Hematopoietic multipotent progenitor cell treated with erythropoietin and hydrocortisone succinate and interleukin-3 and kit ligand, for 17 days (in vitro differentiated cells): ENCODE measurements around the gene A2ML1.
"Not testable (repeated sequence)": the region's sequence is repeated elsewhere in the genome, so short reads cannot be mapped to it uniquely, and the experiment has no call there.

ENCODE experiments used
- DNase-seq: peaks from one replicate; pipeline ENCODE4 v3.0.0-alpha.2; 2015; ENCODE audit warnings: low spot score

Gene A2ML1

GRCh38 chr12:8817856-8818255 lies 4.6 kb upstream of the A2ML1 start:
- DNase-seq = peak; percentile 49

- no peak for DNase-seq
These were observed 3.9 kb upstream of the A2ML1 start for GRCh38 chr12:8818526-8818925.

GRCh38 chr12:8819666-8819980 lies 2.8 kb upstream of the A2ML1 start:
- DNase-seq = no peak

DNA sequence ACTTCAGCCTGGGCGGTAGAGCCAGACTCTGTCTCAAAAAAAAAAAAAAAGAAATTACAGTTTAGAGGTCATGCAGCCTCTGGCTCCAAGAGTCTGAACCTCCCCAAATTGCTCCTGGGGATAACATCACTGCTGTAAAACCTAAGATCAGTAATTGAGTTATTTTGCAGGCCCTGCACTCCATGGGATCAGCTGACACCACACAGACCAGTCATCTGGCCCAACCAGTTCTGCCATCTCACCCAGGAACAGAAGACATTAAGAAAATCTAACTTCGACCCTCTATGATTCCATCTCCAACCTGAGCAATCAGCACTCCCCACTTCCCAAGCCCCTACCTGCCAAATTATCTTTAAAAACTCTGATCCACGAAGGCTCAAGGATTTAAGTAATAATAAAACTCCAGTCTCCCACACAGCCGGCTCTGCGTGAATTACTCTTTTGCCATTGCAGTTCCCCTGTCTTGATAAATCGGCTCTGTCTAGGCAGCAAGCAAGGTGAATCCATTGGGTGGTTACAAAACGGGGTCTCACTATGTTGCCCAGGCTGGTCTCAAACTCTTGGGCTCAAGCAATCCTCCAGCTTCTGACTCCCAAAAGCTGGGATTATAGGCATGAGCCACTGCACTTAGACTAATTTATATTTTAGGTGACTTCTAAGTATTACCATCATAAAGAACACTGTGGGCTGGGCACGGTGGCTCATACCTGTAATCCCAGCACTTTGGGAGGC lies 1.6 kb upstream of the A2ML1 start:
- DNase-seq = not testable (repeated sequence)

- no peak for DNase-seq
These were observed 830 bp upstream of the A2ML1 start for GRCh38 chr12:8821591-8821990.

GRCh38 chr12:8823565-8824300 lies 1.3 kb downstream of the A2ML1 start:
- peak; percentile 68 for DNase-seq

DNA sequence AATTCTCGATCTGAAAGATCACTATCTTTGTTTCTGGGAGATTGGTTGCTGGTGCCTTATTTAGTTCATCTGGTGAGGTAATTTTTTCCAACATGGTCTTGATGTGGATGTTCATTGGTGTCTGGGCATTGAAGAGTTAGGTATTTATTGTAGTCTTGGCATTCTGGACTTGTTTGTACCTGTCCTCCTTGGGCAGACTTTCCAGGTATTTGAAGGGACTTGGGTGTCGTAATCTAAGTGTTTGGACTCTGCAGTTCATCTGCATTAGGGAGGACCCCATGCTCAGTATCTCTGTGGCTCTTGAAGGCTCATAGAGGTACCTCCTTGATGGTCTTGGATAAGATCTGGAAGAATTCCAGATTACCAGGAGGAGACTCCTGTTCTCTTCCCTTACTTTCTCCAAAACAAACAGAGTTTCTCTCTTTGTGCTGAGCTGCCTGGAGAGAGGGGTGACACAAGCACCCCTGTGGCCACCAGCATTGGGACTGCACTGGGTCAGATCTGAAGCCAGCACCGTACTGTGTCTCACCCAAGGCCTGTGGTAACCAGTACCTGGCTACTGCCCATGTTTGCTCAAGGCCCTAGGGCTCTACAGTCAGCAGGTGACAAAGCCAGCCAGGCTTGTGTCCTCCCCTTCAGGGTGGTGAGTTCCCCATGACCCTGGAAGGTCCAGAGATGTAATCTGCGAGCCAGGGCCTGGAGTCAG lies 5.3 kb downstream of the A2ML1 start:
- peak; percentile 21 for DNase-seq

DNA sequence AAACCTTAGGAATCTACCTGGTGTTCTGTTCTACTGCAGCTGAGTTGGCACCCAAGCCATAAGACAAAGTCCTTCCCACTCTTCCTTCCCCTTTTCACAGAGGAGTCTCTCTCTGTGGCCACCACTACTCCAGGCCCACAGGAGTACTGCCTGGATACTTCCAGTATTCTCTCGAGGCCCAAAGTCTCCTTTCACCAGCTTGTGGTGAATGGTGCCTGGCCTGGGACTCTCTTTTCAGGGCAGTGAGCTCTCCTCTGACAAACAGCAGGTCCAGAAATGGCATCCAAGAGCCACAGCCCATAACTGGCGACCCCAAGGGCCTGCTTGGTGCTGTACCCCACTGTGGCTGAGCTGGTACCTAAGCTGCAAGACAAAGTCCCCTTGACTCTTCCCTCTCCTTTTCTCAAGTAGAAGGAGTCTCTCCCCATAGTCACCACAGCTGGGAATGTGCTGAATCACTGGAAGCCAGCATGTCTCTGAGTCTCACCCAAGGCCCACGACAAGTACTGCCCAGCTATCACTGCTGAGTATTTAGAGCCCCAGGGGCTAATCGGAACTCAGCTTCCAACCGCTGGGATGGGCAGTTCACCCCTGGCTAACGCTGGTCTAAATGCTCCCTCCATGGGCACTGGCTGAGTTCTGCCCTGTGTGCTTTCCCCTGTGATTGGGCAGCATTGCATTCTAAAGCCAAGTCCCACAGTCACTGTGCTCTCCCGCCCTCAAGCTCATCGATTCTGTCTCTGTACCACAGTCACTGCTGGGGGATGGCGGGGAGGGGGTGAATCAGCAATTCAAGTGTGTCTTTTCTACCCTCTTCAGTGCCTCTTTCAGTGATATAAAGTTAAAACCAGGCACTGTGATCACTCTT lies 6.1 kb downstream of the A2ML1 start:
- DNase-seq = peak; percentile 71

- no peak for DNase-seq
These were observed 6.7 kb downstream of the A2ML1 start for GRCh38 chr12:8829125-8829518.

- peak; percentile 42 for DNase-seq
These were observed 7.2 kb downstream of the A2ML1 start for GRCh38 chr12:8829621-8830020.

- no peak for DNase-seq
These were observed 8.7 kb downstream of the A2ML1 start for GRCh38 chr12:8831116-8831515.

- no peak for DNase-seq
These were observed 10.1 kb downstream of the A2ML1 start for GRCh38 chr12:8832500-8832899.

- no peak for DNase-seq
These were observed 11.8 kb downstream of the A2ML1 start for GRCh38 chr12:8834230-8834629.

DNA sequence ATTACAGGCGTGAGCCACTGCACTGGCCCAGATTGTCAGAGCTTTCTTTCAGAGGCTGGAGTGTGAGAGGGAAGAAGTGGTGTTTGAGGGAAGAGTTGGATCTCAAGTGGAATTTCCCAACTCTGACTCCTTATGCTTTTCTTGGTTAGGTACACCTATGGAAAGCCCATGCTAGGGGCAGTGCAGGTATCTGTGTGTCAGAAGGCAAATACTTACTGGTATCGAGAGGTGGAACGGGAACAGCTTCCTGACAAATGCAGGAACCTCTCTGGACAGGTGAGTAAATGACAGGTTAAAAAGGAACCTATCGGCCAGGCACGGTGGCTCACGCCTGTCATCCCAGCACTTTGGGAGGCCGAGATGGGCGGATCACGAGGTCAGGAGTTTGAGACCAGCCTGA lies 14.9 kb downstream of the A2ML1 start:
- DNase-seq = no peak

DNA sequence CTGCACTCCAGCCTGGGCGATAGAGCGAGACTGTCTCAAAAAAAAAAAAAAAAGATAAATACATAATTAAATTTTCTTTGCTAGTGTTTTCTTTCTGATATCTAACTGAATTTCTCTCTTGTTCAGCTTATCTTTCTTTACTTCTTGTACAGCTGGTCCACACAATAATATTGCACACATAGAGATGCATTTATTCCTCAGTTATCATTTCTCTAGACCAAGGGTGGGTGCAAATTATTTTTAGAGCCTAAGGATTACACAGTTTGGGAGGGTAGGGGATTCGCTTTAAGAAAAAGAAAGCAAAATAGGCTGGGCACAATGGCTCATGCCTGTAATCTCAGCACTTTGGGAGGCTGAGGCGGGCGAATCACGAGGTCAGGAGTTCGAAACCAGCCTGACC lies 17.9 kb downstream of the A2ML1 start:
- no peak for DNase-seq

GRCh38 chr12:8840938-8841633 lies 18.7 kb downstream of the A2ML1 start:
- no peak for DNase-seq

GRCh38 chr12:8841778-8842177 lies 19.4 kb downstream of the A2ML1 start:
- no peak for DNase-seq

- DNase-seq = no peak
These were observed 22.2 kb downstream of the A2ML1 start for GRCh38 chr12:8844665-8845064.

DNA sequence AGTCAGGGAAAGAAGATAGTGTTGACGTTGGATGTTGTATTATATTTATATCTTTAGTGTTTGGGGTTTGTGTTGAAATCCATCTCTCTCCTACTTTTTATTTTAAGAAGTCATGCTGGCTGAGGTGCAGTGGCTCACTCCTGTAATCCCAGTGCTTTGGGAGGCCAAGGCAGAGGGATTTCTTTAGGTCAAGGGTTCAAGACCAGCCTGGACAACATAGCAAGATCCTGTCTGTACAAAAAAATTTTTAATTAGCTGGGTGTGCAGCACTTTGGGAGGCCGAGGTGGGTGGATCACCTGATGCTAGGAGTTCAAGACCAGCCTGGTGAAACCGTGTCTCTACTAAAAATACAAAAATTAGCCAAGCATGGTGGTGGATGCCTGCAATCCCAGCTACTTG lies 23.9 kb downstream of the A2ML1 start:
- DNase-seq = no peak

DNA sequence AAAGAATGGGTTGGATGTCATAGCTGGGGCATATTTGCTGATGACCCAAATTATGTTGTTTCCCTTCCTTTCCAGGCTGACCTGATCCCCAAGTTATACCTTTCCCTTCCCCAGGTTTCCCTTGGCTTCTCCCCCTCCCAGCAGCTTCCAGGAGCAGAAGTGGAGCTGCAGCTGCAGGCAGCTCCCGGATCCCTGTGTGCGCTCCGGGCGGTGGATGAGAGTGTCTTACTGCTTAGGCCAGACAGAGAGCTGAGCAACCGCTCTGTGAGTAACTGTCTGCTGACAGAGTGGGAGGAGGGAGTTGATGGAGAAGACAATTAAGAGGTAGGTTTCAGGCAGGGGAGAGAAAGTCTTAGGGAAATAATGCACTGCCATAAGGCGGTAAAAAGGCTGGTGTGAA lies 25.0 kb downstream of the A2ML1 start:
- no peak for DNase-seq

DNA sequence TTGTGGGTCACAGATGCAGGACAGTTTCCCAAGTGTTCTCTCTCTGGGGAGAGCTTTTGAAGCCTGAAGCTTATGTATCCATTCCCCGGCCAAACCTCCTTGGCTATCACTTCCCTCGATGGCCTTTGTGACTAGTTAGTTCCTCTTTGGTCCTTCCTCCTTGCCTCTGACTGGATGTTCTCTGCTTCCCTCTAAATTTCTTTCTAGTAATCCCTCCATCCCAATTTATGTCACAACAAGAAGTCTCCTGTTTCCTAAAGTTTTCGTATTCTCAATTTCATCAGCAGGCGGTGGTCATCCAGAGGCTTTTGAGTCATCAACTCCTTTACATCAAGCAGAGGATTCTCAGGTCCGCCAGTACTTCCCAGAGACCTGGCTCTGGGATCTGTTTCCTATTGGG lies 27.5 kb downstream of the A2ML1 start:
- no peak for DNase-seq

DNA sequence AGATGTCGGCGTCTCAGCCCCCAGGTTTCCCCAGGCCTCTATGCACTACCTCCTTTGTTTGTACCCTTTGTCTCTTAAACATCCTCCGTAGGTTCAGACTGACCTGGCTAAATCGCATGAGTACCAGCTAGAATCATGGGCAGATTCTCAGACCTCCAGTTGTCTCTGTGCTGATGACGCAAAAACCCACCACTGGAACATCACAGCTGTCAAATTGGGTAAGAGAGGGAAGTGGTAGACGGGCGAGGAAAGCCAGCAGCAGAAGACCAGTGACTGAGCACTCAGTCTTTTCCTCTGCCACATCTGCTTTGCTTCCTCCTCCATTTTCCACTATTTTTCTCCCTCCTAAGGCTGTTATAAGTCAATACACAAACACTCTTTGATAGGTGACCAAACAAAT lies 29.7 kb downstream of the A2ML1 start:
- no peak for DNase-seq
